HepG2 (cell line): ENCODE data around the gene PEAK1. TPM values are rescaled to one million over a fixed set of nuclear protein-coding genes. Genes with fewer than 3 reads are reported as not detected.

Experiments
- ATAC-seq: fragments of 200-7000 bp; cut with Tn5 transposase; 3 replicates; pipeline ENCODE4 v1.9.1; 2020; ENCODE audit warnings: mild to moderate bottlenecking, moderate library complexity
- BruUV-seq: library from RNA; stranded (reverse); fragments of 400-500 nt; replicated peaks from 2 replicates; lab custom pipeline; 2021; lab: Mats Ljungman, UMichigan
- CTCF ChIA-PET: fragments of 300-600 bp; formaldehyde crosslinking; extraction: SDS; loops from one replicate; lab custom pipeline; 2021; ENCODE audit warnings: low total read pairs, inconsistent platforms, low intra/inter-chr PET ratio; lab: Yijun Ruan, JAX
- POLR2A ChIA-PET: fragments of 350-600 bp; sonication (Branson Sonifier 250); formaldehyde crosslinking; loops from one replicate; lab custom pipeline; 2020; ENCODE audit warnings: antibody characterized with exemption, inconsistent platforms; lab: Yijun Ruan, JAX
- DNase-seq: peaks from one replicate; pipeline ENCODE4 v3.0.0-alpha.2; 2015; ENCODE audit warnings: low spot score
- FAIRE-seq: peaks from 3 replicates; lab custom pipeline; 2011; peaks lifted over from hg19 to GRCh38; lab: Jason Lieb, UNC
- H2AFZ ChIP-seq: one replicate; pipeline ENCODE4 v1.6.1; 2011; ENCODE audit warnings: low read length, inconsistent platforms
- H3K27ac ChIP-seq: fragments of 300-600 bp; 3 replicates; pipeline ENCODE4 v1.8.0; 2011; ENCODE audit warnings: mixed run types, mild to moderate bottlenecking, mixed read lengths, low read length, inconsistent platforms; ENCODE audit not compliant: insufficient read depth; ENCODE audit errors: extremely low read length
- H3K27me3 ChIP-seq, 2 experiments: fragments of 200-600 bp in 1 of 2; 2 replicates in 1 of 2; 3 replicates in 1 of 2; pipeline versions ENCODE4 v1.6.0 to v1.8.0; 2011; ENCODE audit warnings: low read length in 2 of 2, mild to moderate bottlenecking in 2 of 2, moderate library complexity in 2 of 2, inconsistent platforms in 1 of 2; ENCODE audit not compliant: insufficient read depth in 2 of 2, control insufficient read depth in 1 of 2
- H3K36me3 ChIP-seq, 2 experiments: fragments of 200-600 bp in 1 of 2; replicated peaks in 1 of 2; 2 replicates in 1 of 2; 3 replicates in 1 of 2; pipeline versions ENCODE4 v1.5.1 to v1.8.0; 2011; ENCODE audit warnings: low read length in 2 of 2, inconsistent platforms in 1 of 2; ENCODE audit not compliant: insufficient read depth in 2 of 2, control insufficient read depth in 1 of 2
- H3K4me1 ChIP-seq: 2 replicates; pipeline ENCODE4 v1.5.1; 2012; ENCODE audit warnings: low read length, inconsistent platforms; ENCODE audit not compliant: insufficient read depth
- H3K4me2 ChIP-seq: 2 replicates; pipeline ENCODE4 v1.6.0; 2011; ENCODE audit warnings: low read depth, low read length, inconsistent platforms
- H3K4me3 ChIP-seq, 3 experiments: fragments of 200-600 bp in 1 of 3; sonication (generic), shearing (Covaris generic) in 1 of 3; replicated peaks in 1 of 3; 2 replicates each; pipeline ENCODE4 v1.5.1; 2011 to 2016; ENCODE audit warnings: low read length in 3 of 3, inconsistent platforms in 2 of 3, low read depth in 2 of 3, mild to moderate bottlenecking in 2 of 3, control low read depth in 1 of 3, mixed read lengths in 1 of 3; ENCODE audit not compliant: insufficient read depth in 1 of 3
- H3K79me2 ChIP-seq: one replicate; pipeline ENCODE4 v1.6.1; 2011; ENCODE audit warnings: low read length, inconsistent platforms; ENCODE audit not compliant: insufficient read depth
- H3K9ac ChIP-seq: 2 replicates; pipeline ENCODE4 v1.6.0; 2011; ENCODE audit warnings: mild to moderate bottlenecking, low read depth, low read length, inconsistent platforms; ENCODE audit not compliant: insufficient read depth
- H3K9me3 ChIP-seq: 2 replicates; pipeline ENCODE4 v1.5.1; 2012; ENCODE audit warnings: mild to moderate bottlenecking, low read length
- H4K20me1 ChIP-seq: 2 replicates; pipeline ENCODE4 v1.6.0; 2011; ENCODE audit warnings: inconsistent platforms, mild to moderate bottlenecking, low read length, moderate library complexity; ENCODE audit not compliant: insufficient read depth
- HNRNPL ChIP-seq: fragments of 200-400 bp; formaldehyde crosslinking; IDR thresholded peaks from 2 replicates; pipeline ENCODE4 v1.6.1; 2017; ENCODE audit warnings: mild to moderate bottlenecking, low read depth, low read length
- TBL1XR1 ChIP-seq: fragments of 150-350 bp; IDR thresholded peaks from 2 replicates; pipeline ENCODE4 v1.6.1; 2014; ENCODE audit warnings: borderline replicate concordance, low read length; ENCODE audit not compliant: partially characterized antibody
- TFDP2 ChIP-seq: sonication (generic); formaldehyde crosslinking; IDR thresholded peaks from 2 replicates; pipeline ENCODE4 v1.4.0; 2020; ENCODE audit warnings: missing genetic modification reagents
- YEATS2 ChIP-seq: sonication (generic); formaldehyde crosslinking; IDR thresholded peaks from 2 replicates; pipeline ENCODE4 v1.4.0; 2020; ENCODE audit warnings: missing genetic modification reagents, borderline replicate concordance
- ZFAT ChIP-seq: sonication (generic); formaldehyde crosslinking; conservative IDR thresholded peaks from 2 replicates; pipeline ENCODE4 v1.8.1; 2023; ENCODE audit warnings: missing genetic modification reagents, inconsistent platforms
- ZNF180 ChIP-seq: sonication (generic); formaldehyde crosslinking; IDR thresholded peaks from 2 replicates; pipeline ENCODE4 v1.4.0; 2020; ENCODE audit warnings: low read depth, missing genetic modification reagents, borderline replicate concordance
- ZNF605 ChIP-seq: sonication (generic); formaldehyde crosslinking; IDR thresholded peaks from 2 replicates; pipeline ENCODE4 v1.8.0; 2022; ENCODE audit warnings: mild to moderate bottlenecking, missing genetic modification reagents
- ZNF788 ChIP-seq: sonication (generic); formaldehyde crosslinking; IDR thresholded peaks from 2 replicates; pipeline ENCODE4 v1.5.0; 2020; ENCODE audit warnings: mild to moderate bottlenecking, missing genetic modification reagents, borderline replicate concordance
- whole genome bisulfite sequencing: methylation state at CpG from one replicate; pipeline ENCODE4 v1.1.6; 2017; ENCODE audit warnings: low lambda C conversion rate; 5-methylcytosine and 5-hydroxymethylcytosine counted together
- in situ Hi-C: cut with HindIII; loops from 2 replicates; pipeline ENCODE4 v1.10.0; 2017; ENCODE audit warnings: low pct_unique_long_range_greater_than_20kb; ENCODE audit not compliant: extremely low pct_ligation_motif_present
- intact Hi-C: fragments of 100-400 bp; cut with micrococcal nuclease; formaldehyde crosslinking; loops from one replicate; pipeline ENCODE4 v1.10.0; 2022; ENCODE audit not compliant: unreplicated experiment
- polyA plus RNA-seq, 8 experiments: library from polyadenylated mRNA; depleted of rRNA in 3 of 8; stranded (reverse) in 7 of 8; unstranded in 1 of 8; fragments of >200 nt; fragmentation: Illumina TruSeq in 4 of 8; extraction: Trizol in 4 of 8; gene quantifications; 2 replicates each; pipeline versions ENCODE4 v1.2.1 to v1.2.3, GENCODE V29; 2011 to 2016; ENCODE audit warnings: low read depth in 4 of 8, missing spikeins in 1 of 8, mixed read lengths in 1 of 8; ENCODE audit not compliant: insufficient read depth in 1 of 8
- total RNA-seq, 5 experiments: library from RNA; depleted of rRNA; stranded (reverse); fragments of >200 nt; fragmentation: Illumina TruSeq; extraction: Trizol; gene quantifications; 2 replicates each; pipeline ENCODE4 v1.2.3, GENCODE V29; 2016; ENCODE audit warnings: low read depth in 1 of 5
- TF ChIP-seq, protein P1 (sequence below): sonication (generic); formaldehyde crosslinking; IDR thresholded peaks from 2 replicates; pipeline ENCODE4 v1.4.0; 2020; ENCODE audit warnings: missing genetic modification reagents, mild to moderate bottlenecking, borderline replicate concordance
- TF ChIP-seq, protein P2 (sequence below): sonication (generic); formaldehyde crosslinking; IDR thresholded peaks from 2 replicates; pipeline ENCODE4 v1.5.1; 2020; ENCODE audit warnings: mild to moderate bottlenecking, missing genetic modification reagents, moderate library complexity

PEAK1 gene
- total and polyA plus RNA-seq, 2 of the 13 experiments (the other 11 are each of a cell fraction or from before 2014, with no cell fraction given), result 6.0 to 6.6 TPM

- in situ Hi-C loops, result no loop called here
- Histone ChIP-seq H3K4me1 (peaks cover 24% of the 10 kb centered on the region), H3K4me2 (no peak overlapping the region), H3K79me2 (no peaks in the 10 kb centered on the region), H3K4me3 (no peak overlapping the region), H3K9ac (no peak overlapping the region), H3K27me3 (no peaks in the 10 kb centered on the region), H4K20me1 (no peaks in the 10 kb centered on the region), H3K27ac (no peak overlapping the region), H3K9me3 (no peaks in the 10 kb centered on the region), H2AFZ (no peak overlapping the region), H3K36me3 (peaks cover 3 to 8% of the 10 kb centered on the region in 2 experiments; a peak in 2 of 5 replicates)
- TF ChIP-seq ZNF605 (CRISPR knock-in tag), result no peak
- TF ChIP-seq ZNF788 (CRISPR knock-in tag), result no peak
- TF ChIP-seq HNRNPL, result no peak
- TF ChIP-seq ZNF180 (CRISPR knock-in tag), result no peak
- TF ChIP-seq YEATS2, result no peak
- no peak for TF ChIP-seq TFDP2 (CRISPR knock-in tag)
- no peak for TF ChIP-seq ZFAT (CRISPR knock-in tag)
- TF ChIP-seq, protein P1, sequence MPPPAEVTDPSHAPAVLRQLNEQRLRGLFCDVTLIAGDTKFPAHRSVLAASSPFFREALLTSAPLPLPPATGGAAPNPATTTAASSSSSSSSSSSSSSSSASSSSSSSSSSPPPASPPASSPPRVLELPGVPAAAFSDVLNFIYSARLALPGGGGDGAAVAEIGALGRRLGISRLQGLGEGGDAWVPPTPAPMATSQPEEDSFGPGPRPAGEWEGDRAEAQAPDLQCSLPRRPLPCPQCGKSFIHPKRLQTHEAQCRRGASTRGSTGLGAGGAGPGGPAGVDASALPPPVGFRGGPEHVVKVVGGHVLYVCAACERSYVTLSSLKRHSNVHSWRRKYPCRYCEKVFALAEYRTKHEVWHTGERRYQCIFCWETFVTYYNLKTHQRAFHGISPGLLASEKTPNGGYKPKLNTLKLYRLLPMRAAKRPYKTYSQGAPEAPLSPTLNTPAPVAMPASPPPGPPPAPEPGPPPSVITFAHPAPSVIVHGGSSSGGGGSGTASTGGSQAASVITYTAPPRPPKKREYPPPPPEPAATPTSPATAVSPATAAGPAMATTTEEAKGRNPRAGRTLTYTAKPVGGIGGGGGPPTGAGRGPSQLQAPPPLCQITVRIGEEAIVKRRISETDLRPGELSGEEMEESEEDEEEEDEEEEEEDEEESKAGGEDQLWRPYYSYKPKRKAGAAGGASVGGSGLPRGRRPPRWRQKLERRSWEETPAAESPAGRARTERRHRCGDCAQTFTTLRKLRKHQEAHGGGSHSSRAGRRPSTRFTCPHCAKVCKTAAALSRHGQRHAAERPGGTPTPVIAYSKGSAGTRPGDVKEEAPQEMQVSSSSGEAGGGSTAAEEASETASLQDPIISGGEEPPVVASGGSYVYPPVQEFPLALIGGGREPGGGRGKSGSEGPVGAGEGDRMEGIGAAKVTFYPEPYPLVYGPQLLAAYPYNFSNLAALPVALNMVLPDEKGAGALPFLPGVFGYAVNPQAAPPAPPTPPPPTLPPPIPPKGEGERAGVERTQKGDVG (CRISPR knock-in tag), result no peak
- TF ChIP-seq TBL1XR1, result no peak
- TF ChIP-seq, protein P2, sequence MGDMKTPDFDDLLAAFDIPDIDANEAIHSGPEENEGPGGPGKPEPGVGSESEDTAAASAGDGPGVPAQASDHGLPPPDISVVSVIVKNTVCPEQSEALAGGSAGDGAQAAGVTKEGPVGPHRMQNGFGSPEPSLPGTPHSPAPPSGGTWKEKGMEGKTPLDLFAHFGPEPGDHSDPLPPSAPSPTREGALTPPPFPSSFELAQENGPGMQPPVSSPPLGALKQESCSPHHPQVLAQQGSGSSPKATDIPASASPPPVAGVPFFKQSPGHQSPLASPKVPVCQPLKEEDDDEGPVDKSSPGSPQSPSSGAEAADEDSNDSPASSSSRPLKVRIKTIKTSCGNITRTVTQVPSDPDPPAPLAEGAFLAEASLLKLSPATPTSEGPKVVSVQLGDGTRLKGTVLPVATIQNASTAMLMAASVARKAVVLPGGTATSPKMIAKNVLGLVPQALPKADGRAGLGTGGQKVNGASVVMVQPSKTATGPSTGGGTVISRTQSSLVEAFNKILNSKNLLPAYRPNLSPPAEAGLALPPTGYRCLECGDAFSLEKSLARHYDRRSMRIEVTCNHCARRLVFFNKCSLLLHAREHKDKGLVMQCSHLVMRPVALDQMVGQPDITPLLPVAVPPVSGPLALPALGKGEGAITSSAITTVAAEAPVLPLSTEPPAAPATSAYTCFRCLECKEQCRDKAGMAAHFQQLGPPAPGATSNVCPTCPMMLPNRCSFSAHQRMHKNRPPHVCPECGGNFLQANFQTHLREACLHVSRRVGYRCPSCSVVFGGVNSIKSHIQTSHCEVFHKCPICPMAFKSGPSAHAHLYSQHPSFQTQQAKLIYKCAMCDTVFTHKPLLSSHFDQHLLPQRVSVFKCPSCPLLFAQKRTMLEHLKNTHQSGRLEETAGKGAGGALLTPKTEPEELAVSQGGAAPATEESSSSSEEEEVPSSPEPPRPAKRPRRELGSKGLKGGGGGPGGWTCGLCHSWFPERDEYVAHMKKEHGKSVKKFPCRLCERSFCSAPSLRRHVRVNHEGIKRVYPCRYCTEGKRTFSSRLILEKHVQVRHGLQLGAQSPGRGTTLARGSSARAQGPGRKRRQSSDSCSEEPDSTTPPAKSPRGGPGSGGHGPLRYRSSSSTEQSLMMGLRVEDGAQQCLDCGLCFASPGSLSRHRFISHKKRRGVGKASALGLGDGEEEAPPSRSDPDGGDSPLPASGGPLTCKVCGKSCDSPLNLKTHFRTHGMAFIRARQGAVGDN (CRISPR knock-in tag), result no peak
- intact Hi-C loops, result no loop called here
- ChIA-PET POLR2A (no interaction called here), CTCF (no interaction called here)
- BruUV-seq, result no TSS peak
- ATAC-seq (no peak), FAIRE-seq (no peak), DNase-seq (no peak)
- 99% methylated on average over 5 of the region's 5 CpGs for WGBS
Observed at GRCh38 chr15:77181305-77182074, 238.4 kb downstream of the PEAK1 start.
